CD4-positive, alpha-beta T cell (primary cell): Measurements from ENCODE around the gene RAD50. TPM values are rescaled to one million over a fixed set of nuclear protein-coding genes. Genes with fewer than 3 reads are reported as not detected.

Source experiments
- ATAC-seq: fragments of 200-7000 bp; cut with Tn5 transposase; one replicate; pipeline ENCODE4 v1.10.0; 2022; ENCODE audit warnings: mild to moderate bottlenecking; ENCODE audit not compliant: poor library complexity
- CTCF ChIA-PET: fragments of 350-600 bp; sonication (Branson Sonifier 250); formaldehyde crosslinking; loops from one replicate; lab custom pipeline; 2021; ENCODE audit warnings: antibody characterized with exemption, inconsistent platforms; lab: Charles Lee
- POLR2A ChIA-PET: fragments of 350-600 bp; sonication (Branson Sonifier 250); formaldehyde crosslinking; loops from one replicate; lab custom pipeline; 2021; ENCODE audit warnings: antibody characterized with exemption, inconsistent platforms; lab: Charles Lee
- DNase-seq, 14 experiments: peaks; one replicate each; pipeline ENCODE4 v3.0.0-alpha.2; 2013 to 2020; ENCODE audit warnings: mixed read lengths in 2 of 14
- H3K27ac ChIP-seq, 2 donors: one replicate each; pipeline versions ENCODE4 v1.5.1 to v1.7.0; 2013; ENCODE audit warnings: low read length in 2 of 2, low read depth in 1 of 2, mild to moderate bottlenecking in 1 of 2
- H3K27me3 ChIP-seq, 2 experiments: 1 replicate in 1 of 2; 2 replicates in 1 of 2; pipeline versions ENCODE4 v1.6.1 to v1.7.0; 2013; ENCODE audit warnings: low read length in 2 of 2, control low read depth in 1 of 2, mild to moderate bottlenecking in 1 of 2, moderate library complexity in 1 of 2; ENCODE audit not compliant: insufficient read depth in 2 of 2, control insufficient read depth in 1 of 2
- H3K36me3 ChIP-seq: one replicate; pipeline ENCODE4 v1.6.1; 2013; ENCODE audit warnings: low read length, control low read depth; ENCODE audit not compliant: insufficient read depth
- H3K4me1 ChIP-seq: one replicate; pipeline ENCODE4 v1.6.1; 2013; ENCODE audit warnings: low read length, control low read depth; ENCODE audit not compliant: insufficient read depth
- H3K4me3 ChIP-seq: one replicate; pipeline ENCODE4 v1.5.1; 2013; ENCODE audit warnings: mild to moderate bottlenecking, low read length, moderate library complexity
- H3K9me3 ChIP-seq, 2 experiments: 1 replicate in 1 of 2; 2 replicates in 1 of 2; pipeline versions ENCODE4 v1.6.1 to v1.7.0; 2013; ENCODE audit warnings: low read length in 2 of 2, mild to moderate bottlenecking in 2 of 2, control low read depth in 1 of 2, moderate library complexity in 1 of 2; ENCODE audit not compliant: control insufficient read depth in 1 of 2, insufficient read depth in 1 of 2
- H3K27ac Mint-ChIP-seq: one replicate; pipeline ENCODE4 v1.8.0; 2020; ENCODE audit warnings: mixed read lengths
- H3K27me3 Mint-ChIP-seq: one replicate; pipeline ENCODE4 v1.8.0; 2021; ENCODE audit warnings: mixed read lengths
- H3K36me3 Mint-ChIP-seq: one replicate; pipeline ENCODE4 v1.8.0; 2021; ENCODE audit warnings: low read depth, mixed read lengths
- H3K4me1 Mint-ChIP-seq: one replicate; pipeline ENCODE4 v1.8.0; 2021; ENCODE audit warnings: low read depth, mixed read lengths
- H3K4me3 Mint-ChIP-seq: one replicate; pipeline ENCODE4 v1.8.0; 2020; ENCODE audit warnings: mild to moderate bottlenecking, mixed read lengths
- H3K9me3 Mint-ChIP-seq: one replicate; pipeline ENCODE4 v1.8.0; 2020; ENCODE audit warnings: mixed read lengths
- intact Hi-C, 2 experiments: fragments of 100-400 bp; cut with DNase I in 1 of 2; cut with micrococcal nuclease in 1 of 2; formaldehyde crosslinking; loops; one replicate each; pipeline versions ENCODE4 v1.15.1 to v1.9.0; 2023 to 2025; cut with DNase I, micrococcal nuclease
- total RNA-seq, 174 experiments: library from RNA in 2 of 174; stranded (reverse) in 2 of 174; gene quantifications; one replicate each; pipeline ENCODE4 v1.2.3 and lab custom pipeline; 2021 to 2026
- TF ChIP-seq, protein P1 (sequence below): fragments of 200-600 bp; IDR thresholded peaks from one replicate; pipeline ENCODE4 v1.8.0; 2022; ENCODE audit warnings: antibody characterized with exemption, mild to moderate bottlenecking

The RAD50 gene
- total RNA-seq, 2 experiments from 2014 or later: 12.7 to 13.4 TPM

DNA sequence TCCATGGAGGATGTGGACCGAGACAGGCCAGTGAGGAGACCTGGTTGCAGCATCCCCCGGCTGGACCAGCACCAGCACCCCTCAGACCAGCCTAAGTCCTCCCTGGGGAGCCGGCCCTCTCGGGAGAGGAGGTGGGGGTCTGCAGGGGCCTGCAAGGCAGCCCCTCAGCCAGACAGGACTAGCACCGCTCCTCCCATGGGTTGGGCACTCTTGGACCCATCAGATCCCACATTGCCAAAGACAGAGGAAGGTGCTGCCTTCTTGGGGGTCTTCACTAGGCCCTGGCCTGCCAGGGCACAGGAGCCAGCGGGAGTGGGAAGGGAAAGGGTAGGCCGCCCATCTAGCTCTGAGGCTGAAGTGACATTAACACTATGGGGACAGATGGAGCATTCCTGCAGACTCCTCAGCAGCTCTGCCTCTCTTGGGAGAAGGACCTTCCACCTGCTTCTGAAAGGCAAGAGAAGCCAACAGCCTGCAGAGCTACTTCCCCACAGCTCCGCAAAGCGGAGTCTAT, 108.0 kb downstream of the RAD50 start:
- Histone ChIP-seq H3K4me3 (no peak overlapping the region), H3K4me1 (peaks cover 22% of the 10 kb centered on the region), H3K9me3 (no peaks in the 10 kb centered on the region), H3K27ac (no peak overlapping the region), H3K36me3 (no peaks in the 10 kb centered on the region), H3K27me3 (no peaks in the 10 kb centered on the region)
- TF ChIP-seq, protein P1, sequence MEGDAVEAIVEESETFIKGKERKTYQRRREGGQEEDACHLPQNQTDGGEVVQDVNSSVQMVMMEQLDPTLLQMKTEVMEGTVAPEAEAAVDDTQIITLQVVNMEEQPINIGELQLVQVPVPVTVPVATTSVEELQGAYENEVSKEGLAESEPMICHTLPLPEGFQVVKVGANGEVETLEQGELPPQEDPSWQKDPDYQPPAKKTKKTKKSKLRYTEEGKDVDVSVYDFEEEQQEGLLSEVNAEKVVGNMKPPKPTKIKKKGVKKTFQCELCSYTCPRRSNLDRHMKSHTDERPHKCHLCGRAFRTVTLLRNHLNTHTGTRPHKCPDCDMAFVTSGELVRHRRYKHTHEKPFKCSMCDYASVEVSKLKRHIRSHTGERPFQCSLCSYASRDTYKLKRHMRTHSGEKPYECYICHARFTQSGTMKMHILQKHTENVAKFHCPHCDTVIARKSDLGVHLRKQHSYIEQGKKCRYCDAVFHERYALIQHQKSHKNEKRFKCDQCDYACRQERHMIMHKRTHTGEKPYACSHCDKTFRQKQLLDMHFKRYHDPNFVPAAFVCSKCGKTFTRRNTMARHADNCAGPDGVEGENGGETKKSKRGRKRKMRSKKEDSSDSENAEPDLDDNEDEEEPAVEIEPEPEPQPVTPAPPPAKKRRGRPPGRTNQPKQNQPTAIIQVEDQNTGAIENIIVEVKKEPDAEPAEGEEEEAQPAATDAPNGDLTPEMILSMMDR: no peak
- H3K4me3 Mint-ChIP-seq: no peak overlapping the region
- H3K27ac Mint-ChIP-seq: no peak overlapping the region
- H3K27me3 Mint-ChIP-seq: no peaks in the 10 kb centered on the region
- ATAC-seq (no peak), DNase-seq (no peak)
- ChIA-PET CTCF (no interaction called here), POLR2A (no interaction called here)
- no peaks in the 10 kb centered on the region for H3K9me3 Mint-ChIP-seq
- intact Hi-C loops: no loop called here
- no peaks in the 10 kb centered on the region for H3K4me1 Mint-ChIP-seq
- no peaks in the 10 kb centered on the region for H3K36me3 Mint-ChIP-seq

- TF ChIP-seq, protein P1: no peak
- no peaks in the 10 kb centered on the region for H3K27me3 Mint-ChIP-seq
- no peak overlapping the region for H3K4me3 ChIP-seq
- H3K4me1 ChIP-seq: peaks cover 22% of the 10 kb centered on the region
- no peak overlapping the region for H3K4me3 Mint-ChIP-seq
- H3K4me1 Mint-ChIP-seq: no peaks in the 10 kb centered on the region
- DNase-seq (no peak), ATAC-seq (no peak)
- CTCF ChIA-PET: no interaction called here
- H3K36me3 ChIP-seq: no peaks in the 10 kb centered on the region
- no peak overlapping the region for H3K27ac Mint-ChIP-seq
- no peaks in the 10 kb centered on the region for H3K27me3 ChIP-seq
- H3K36me3 Mint-ChIP-seq: no peaks in the 10 kb centered on the region
- H3K9me3 ChIP-seq: no peaks in the 10 kb centered on the region
- intact Hi-C loops: no loop called here
- H3K27ac ChIP-seq: no peak overlapping the region
- POLR2A ChIA-PET: no interaction called here
- H3K9me3 Mint-ChIP-seq: no peaks in the 10 kb centered on the region
These were observed 108.8 kb downstream of the RAD50 start for GRCh38 chr5:132665574-132666080.

GRCh38 chr5:132666310-132667123, 109.7 kb downstream of the RAD50 start:
- Histone ChIP-seq H3K27ac (no peak overlapping the region), H3K27me3 (no peaks in the 10 kb centered on the region), H3K4me1 (peaks cover 17% of the 10 kb centered on the region), H3K9me3 (peaks cover 0 to 3% of the 10 kb centered on the region in 2 experiments), H3K36me3 (no peaks in the 10 kb centered on the region), H3K4me3 (no peak overlapping the region)
- no peak for ATAC-seq
- TF ChIP-seq, protein P1: no peak
- H3K9me3 Mint-ChIP-seq: no peaks in the 10 kb centered on the region
- CTCF ChIA-PET: no interaction called here
- no peaks in the 10 kb centered on the region for H3K4me1 Mint-ChIP-seq
- POLR2A ChIA-PET: no interaction called here
- H3K4me3 Mint-ChIP-seq: no peak overlapping the region
- intact Hi-C loops: no loop called here
- H3K27me3 Mint-ChIP-seq: no peaks in the 10 kb centered on the region
- no peak for DNase-seq
- H3K36me3 Mint-ChIP-seq: no peaks in the 10 kb centered on the region
- H3K27ac Mint-ChIP-seq: no peak overlapping the region
